Right lobe of liver (tissue), 4 donors: ENCODE data around the gene ZFPM1.

Experiments used
- CTCF ChIP-seq, 4 donors: fragments of 200-600 bp in 3 of 4; fragments of 450-650 bp in 1 of 4; IDR thresholded peaks; one replicate each; pipeline versions ENCODE4 v1.5.1 to v1.8.0; 2016 to 2022; ENCODE audit warnings: antibody characterized with exemption in 4 of 4, mild to moderate bottlenecking in 2 of 4
- POLR2A ChIP-seq: fragments of 450-650 bp; IDR thresholded peaks from one replicate; pipeline ENCODE4 v1.6.1; 2017; ENCODE audit warnings: antibody characterized with exemption, mild to moderate bottlenecking
- donor health status: DM: no; HTN: no; CAD: no.
- donor health status: DM: no; HTN: no; CAD: no.
- donor health status: DM: no; HTN: yes; CAD: no.

- TF ChIP-seq CTCF (IDR thresholded peaks at IDR 0.05): no peak
- no peak for TF ChIP-seq POLR2A
Measured at GRCh38 chr16:88585927-88586581, 133.0 kb downstream of the ZFPM1 start.
